Stomach (tissue), 4 donors: ENCODE results near the gene ADCY9.

ENCODE experiments used
- CTCF ChIP-seq, 7 experiments: fragments of 450-650 bp in 4 of 7; fragments of 200-600 bp in 3 of 7; sonication (generic) in 3 of 7; IDR thresholded peaks; one replicate each; pipeline ENCODE4 v1.5.1; 2016 to 2019; ENCODE audit warnings: antibody characterized with exemption in 7 of 7, control low read depth in 2 of 7, mild to moderate bottlenecking in 1 of 7
- POLR2AphosphoS5 ChIP-seq, 3 donors: sonication (generic); formaldehyde crosslinking; IDR thresholded peaks; one replicate each; pipeline ENCODE4 v1.6.1; 2016; ENCODE audit warnings: antibody characterized with exemption in 3 of 3

- TF ChIP-seq CTCF (IDR thresholded peaks at IDR 0.05): no peak
- TF ChIP-seq POLR2AphosphoS5 (IDR thresholded peaks at IDR 0.05): no peak
Measured at GRCh38 chr16:4017807-4018206, 98.4 kb downstream of the ADCY9 start.
